GM13977 (cell line): ENCODE data around the gene PSORS1C1.

Experiments used
- DNase-seq: peaks from one replicate; pipeline ENCODE4 v3.0.0; 2012; ENCODE audit warnings: low spot score
- CTCF ChIP-seq: IDR thresholded peaks from 2 replicates; pipeline ENCODE4 v1.5.1; 2012; ENCODE audit warnings: mild to moderate bottlenecking, control low read depth; ENCODE audit not compliant: insufficient read depth; ENCODE audit errors: extremely low read depth, missing control alignments
- in situ Hi-C: fragments of 300-500 bp; cut with MboI; formaldehyde crosslinking; loops from one replicate; pipeline ENCODE4 v1.12.0; 2022; ENCODE audit warnings: low sequenced_read_pairs, low pct_unique_long_range_greater_than_20kb, mixed read lengths, inconsistent platforms; ENCODE audit not compliant: unreplicated experiment

PSORS1C1 gene

GRCh38 chr6:31116661-31117385 is 2.2 kb downstream of the PSORS1C1 start:
- no peak for DNase-seq
- no peak for TF ChIP-seq CTCF
- in situ Hi-C loops = no loop called here

- no peak for DNase-seq
- no peak for TF ChIP-seq CTCF
- in situ Hi-C loops = no loop called here
These were observed 3.6 kb downstream of the PSORS1C1 start for GRCh38 chr6:31118178-31118577.

GRCh38 chr6:31120151-31120915 is 5.7 kb downstream of the PSORS1C1 start, which contains the start of gene CDSN:
Gene CDSN, minus strand, starts transcription at chr6:31120446. Its CDS starts 27 bp downstream, at chr6:31120419.
- DNase-seq = no peak
- TF ChIP-seq CTCF = no peak
- in situ Hi-C loops = no loop called here

- no peak for TF ChIP-seq CTCF
- in situ Hi-C loops = no loop called here
- DNase-seq = no peak
These were observed 6.7 kb downstream of the PSORS1C1 start for GRCh38 chr6:31121131-31121790.

- no peak for TF ChIP-seq CTCF
- DNase-seq = no peak
- in situ Hi-C loops = no loop called here
These were observed 8.4 kb downstream of the PSORS1C1 start for GRCh38 chr6:31122791-31123706.

GRCh38 chr6:31125162-31125561 is 10.6 kb downstream of the PSORS1C1 start:
- DNase-seq = no peak
- in situ Hi-C loops = no loop called here
- TF ChIP-seq CTCF = no peak
